Retinal pigment epithelial cell (primary cell): Measurements from ENCODE around the gene LDHD.

Experiments used
- DNase-seq: peaks from one replicate; pipeline ENCODE4 v3.0.0-alpha.2; 2010; ENCODE audit warnings: low read depth
- H3K4me3 ChIP-seq: 2 replicates; pipeline ENCODE4 v1.5.1; 2011; ENCODE audit warnings: mild to moderate bottlenecking, low read length, control low read depth, moderate library complexity
- CTCF ChIP-seq: conservative IDR thresholded peaks from 2 replicates; pipeline ENCODE4 v1.5.1; 2011; ENCODE audit warnings: low read depth, low read length, control low read depth, inconsistent platforms

LDHD gene

DNA sequence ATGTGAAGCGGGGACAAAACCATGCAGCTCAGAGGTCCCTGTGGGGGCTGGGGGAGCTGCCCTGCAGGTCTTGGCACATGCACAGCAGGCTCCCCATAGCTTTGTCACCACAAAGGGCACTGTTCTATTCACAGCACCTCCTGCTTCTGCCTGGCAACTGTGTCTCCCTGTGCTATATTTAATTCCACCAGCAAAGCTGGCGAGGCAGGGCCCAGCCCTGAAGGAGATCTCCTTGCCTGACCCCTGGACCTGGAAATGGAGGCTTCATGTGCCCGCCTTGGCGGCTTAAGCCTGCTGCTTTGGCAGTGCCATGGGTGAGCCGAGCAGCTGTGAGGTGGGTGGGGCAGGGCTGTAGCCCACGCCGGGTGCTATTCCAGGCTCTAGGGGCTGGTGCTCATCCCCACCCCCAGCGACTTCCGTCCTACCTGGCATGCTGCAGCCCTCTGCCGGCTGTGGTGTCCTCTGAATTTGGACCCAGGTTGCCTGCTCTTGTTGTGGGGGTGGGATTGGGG, 6.8 kb downstream of the LDHD start:
- TF ChIP-seq CTCF: no peak
- H3K4me3 ChIP-seq: no peak overlapping the region
- DNase-seq: no peak

DNA sequence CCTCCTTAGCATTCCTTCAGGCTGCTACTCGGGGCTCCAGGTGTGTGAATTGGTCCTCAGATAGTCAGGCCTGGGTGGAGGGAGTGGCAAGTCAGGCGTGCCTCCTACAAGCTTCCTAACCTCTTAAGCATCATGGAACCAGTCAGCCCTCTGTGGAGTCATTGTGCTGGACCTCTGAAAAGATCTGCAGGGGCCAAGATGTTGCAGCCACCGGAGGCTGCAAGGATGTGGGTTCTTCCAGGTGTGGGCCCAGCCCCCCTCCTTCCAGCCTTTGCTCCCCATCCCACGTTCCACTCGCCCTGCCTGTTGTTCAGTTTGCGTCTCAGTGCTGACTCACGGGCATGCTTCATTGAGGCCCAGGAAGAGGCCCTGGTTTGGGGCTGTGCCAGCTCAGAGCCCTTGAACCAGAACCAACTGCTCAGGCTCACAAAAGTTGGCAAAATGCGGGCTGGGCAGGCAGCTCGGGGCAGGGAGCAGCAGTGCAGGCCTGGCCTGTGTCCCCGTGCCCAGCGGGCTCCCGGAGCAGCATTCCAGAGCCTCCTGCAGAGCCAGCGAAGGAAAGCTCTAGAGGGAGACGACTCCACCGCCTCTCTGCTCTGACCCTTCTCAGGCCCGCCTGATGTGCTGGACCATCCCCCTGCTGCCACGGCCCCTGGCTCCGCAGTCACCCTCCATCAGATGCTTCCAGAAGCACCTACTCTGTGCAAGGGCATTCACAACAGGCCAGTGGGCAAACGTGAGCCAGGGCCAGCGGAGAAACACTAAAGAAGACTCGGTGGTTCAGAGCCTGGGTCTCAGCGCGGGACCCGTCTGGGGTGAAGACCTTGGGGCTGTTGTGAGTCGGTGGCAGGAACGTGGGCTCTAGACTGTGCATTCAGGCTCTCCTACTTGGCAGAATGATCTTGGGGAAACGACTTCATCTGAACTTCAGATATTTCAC, 7.5 kb downstream of the LDHD start:
- H3K4me3 ChIP-seq: no peak overlapping the region

DNA sequence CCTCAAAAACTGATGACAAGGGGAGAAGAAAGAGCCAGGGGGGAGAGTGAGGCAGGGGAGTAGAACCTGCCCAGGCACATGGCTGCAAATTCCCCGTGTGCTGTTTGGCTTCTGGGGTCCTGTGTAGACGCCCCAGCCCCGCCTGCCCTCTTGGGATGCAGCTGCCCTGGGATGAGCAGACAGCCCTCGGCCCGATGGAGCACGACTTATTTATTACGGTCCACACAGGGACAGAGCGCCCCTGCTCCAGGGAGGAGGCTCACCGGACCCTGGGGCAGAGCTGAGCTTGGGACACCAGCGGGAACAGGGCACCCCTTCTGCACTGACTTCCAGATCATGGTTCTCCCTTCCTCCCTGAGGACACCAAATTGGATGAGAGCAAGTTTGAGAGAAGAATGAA, 9.1 kb downstream of the LDHD start:
- TF ChIP-seq CTCF: no peak
- no peak overlapping the region for H3K4me3 ChIP-seq
- DNase-seq: no peak

More for the DNA sequence above, 7.5 kb downstream of the LDHD start:
- no peak for TF ChIP-seq CTCF
- peak; percentile 81 for DNase-seq

- TF ChIP-seq CTCF: no peak
- DNase-seq: no peak
- H3K4me3 ChIP-seq: no peak overlapping the region
These were observed 10.0 kb downstream of the LDHD start for GRCh38 chr16:75106351-75107274.

- TF ChIP-seq CTCF: no peak
- no peak for DNase-seq
- H3K4me3 ChIP-seq: no peak overlapping the region
These were observed 11.1 kb downstream of the LDHD start for GRCh38 chr16:75105306-75106061.

DNA sequence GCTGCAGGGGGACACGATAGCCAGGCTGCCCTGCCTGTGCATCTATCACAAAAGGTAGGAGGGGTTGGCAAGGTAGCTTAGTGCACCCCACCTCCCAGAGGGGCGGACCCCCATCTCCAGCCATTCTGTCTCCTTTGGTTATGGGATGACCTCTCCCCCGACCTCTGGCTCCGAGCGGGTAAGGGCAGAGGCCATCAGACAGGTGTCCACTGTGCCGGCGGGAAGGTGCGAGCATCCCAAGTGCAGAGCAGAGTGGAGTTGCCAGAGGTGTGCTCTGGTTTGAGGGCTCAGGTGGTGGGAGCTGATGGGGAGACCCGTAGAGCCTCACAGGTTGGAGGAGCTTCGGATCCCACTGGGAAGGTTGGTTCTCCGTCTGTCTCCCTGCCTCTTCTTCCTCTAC, 11.7 kb downstream of the LDHD start:
- no peak for DNase-seq
- no peak overlapping the region for H3K4me3 ChIP-seq
- no peak for TF ChIP-seq CTCF
